H1 (cell line): ENCODE data around the gene MRPL40. TPM values are rescaled to one million over a fixed set of nuclear protein-coding genes. Genes with fewer than 3 reads are reported as not detected.

Source experiments
- ASH2L ChIP-seq: fragments of 200-600, 300-600 bp; sonication (generic); IDR thresholded peaks from one replicate; pipeline ENCODE4 v1.7.1; 2017; ENCODE audit warnings: low read length
- CHD2 ChIP-seq: IDR thresholded peaks from 2 replicates; pipeline ENCODE4 v1.6.1; 2012; ENCODE audit warnings: low read length, improper control_type of control experiment
- HDAC6 ChIP-seq: IDR thresholded peaks from one replicate; pipeline ENCODE4 v1.7.1; 2012; ENCODE audit warnings: low read depth, mild to moderate bottlenecking, inconsistent platforms, low read length, moderate library complexity
- RAD21 ChIP-seq, 2 experiments: IDR thresholded peaks in 1 of 2; conservative IDR thresholded peaks in 1 of 2; 2 replicates each; pipeline ENCODE4 v1.6.1; 2011; ENCODE audit warnings: low read depth in 2 of 2, low read length in 2 of 2, improper control_type of control experiment in 1 of 2, inconsistent platforms in 1 of 2, mild to moderate bottlenecking in 1 of 2, moderate library complexity in 1 of 2
- RBBP5 ChIP-seq: IDR thresholded peaks from 2 replicates; pipeline ENCODE4 v1.7.1; 2012; ENCODE audit warnings: low read depth, mild to moderate bottlenecking, inconsistent platforms, low read length, moderate library complexity, borderline replicate concordance
- polyA plus RNA-seq, 7 experiments: library from polyadenylated mRNA; depleted of rRNA in 3 of 7; stranded (reverse) in 5 of 7; unstranded in 2 of 7; fragments of >200 nt in 5 of 7; fragments of 200-250 nt in 2 of 7; gene quantifications; 1 replicate in 5 of 7; 2 replicates in 1 of 7; 4 replicates in 1 of 7; pipeline versions ENCODE4 v1.2.1 to v1.2.3, GENCODE V29; 2011 to 2013; ENCODE audit warnings: missing spikeins in 2 of 7, mixed read lengths in 2 of 7
- total RNA-seq: library from RNA; stranded (reverse); fragmentation: NEBNext Ultra II Directional; extraction: Animal tissue kit (Norgen Biotek cat#: 25700); gene quantifications from 2 replicates; pipeline ENCODE4 v1.2.1, GENCODE V29; 2021

The MRPL40 gene
- total and polyA plus RNA-seq, 2 of the 8 experiments (the other 6 are each of a cell fraction or from before 2014, with no cell fraction given), result 12.4 to 14.5 TPM

DNA sequence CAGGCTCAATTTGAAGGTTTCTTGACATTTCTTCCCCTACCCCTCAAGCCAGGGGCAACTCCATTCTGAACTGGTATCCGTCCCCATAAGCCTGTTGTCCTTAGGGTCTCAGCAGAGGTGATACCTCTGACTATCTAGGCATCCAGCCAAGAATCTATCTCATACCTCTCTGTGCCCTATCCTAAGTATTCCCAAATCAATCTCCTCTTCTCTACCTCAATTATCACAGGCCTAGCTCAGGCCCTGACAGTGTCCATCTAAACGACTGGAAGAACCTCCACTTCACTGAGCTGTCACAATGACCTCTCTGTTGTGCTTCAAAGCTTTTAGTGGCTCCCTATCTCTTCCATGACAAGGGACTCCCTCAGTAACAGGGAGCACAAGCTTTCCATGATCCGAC, 27.7 kb upstream of the MRPL40 start (continued):
- TF ChIP-seq RBBP5 (no peak), HDAC6 (no peak), ASH2L (no peak), CHD2 (no peak), RAD21 (IDR thresholded peaks at IDR 0.05 in 1 of 2, conservative IDR thresholded peaks at IDR 0.05 in 1 of 2; ENCODE audit: low read depth in 2 of 2, low read length in 2 of 2) (no peak)
- TF ChIP-seq, all 59 proteins: peak for 0
